Measurements from ENCODE around the gene STMND1.

DNA sequence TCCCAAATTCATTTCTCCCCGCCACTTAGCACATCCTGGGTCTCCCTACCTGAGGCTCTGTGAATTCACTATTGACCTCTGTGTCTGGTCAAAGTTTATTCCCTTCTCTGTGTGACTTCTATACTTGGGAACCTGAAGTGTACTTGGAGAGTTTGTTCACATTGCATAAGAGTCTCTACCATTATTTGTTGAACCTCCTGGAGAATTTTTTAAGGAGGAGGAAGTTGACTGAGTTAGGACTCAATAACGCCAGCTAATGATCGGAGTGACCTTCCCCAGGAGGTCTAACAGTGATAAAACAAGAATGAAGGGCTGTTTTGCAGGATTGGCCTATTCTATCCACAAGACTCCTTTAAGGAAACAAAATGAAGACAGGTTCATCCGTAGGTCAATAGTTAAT lies 23.6 kb downstream of the STMND1 start:
- TF ChIP-seq, protein P1, sequence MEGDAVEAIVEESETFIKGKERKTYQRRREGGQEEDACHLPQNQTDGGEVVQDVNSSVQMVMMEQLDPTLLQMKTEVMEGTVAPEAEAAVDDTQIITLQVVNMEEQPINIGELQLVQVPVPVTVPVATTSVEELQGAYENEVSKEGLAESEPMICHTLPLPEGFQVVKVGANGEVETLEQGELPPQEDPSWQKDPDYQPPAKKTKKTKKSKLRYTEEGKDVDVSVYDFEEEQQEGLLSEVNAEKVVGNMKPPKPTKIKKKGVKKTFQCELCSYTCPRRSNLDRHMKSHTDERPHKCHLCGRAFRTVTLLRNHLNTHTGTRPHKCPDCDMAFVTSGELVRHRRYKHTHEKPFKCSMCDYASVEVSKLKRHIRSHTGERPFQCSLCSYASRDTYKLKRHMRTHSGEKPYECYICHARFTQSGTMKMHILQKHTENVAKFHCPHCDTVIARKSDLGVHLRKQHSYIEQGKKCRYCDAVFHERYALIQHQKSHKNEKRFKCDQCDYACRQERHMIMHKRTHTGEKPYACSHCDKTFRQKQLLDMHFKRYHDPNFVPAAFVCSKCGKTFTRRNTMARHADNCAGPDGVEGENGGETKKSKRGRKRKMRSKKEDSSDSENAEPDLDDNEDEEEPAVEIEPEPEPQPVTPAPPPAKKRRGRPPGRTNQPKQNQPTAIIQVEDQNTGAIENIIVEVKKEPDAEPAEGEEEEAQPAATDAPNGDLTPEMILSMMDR (IDR thresholded peaks at IDR 0.05), result no peak
- TF ChIP-seq, protein P2, sequence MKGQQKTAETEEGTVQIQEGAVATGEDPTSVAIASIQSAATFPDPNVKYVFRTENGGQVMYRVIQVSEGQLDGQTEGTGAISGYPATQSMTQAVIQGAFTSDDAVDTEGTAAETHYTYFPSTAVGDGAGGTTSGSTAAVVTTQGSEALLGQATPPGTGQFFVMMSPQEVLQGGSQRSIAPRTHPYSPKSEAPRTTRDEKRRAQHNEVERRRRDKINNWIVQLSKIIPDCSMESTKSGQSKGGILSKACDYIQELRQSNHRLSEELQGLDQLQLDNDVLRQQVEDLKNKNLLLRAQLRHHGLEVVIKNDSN (CRISPR knock-in tag; IDR thresholded peaks at IDR 0.05), result no peak
- TF ChIP-seq ZNF396 (CRISPR knock-in tag; IDR thresholded peaks at IDR 0.05; ENCODE audit: borderline replicate concordance) (no peak), JAZF1 (CRISPR knock-in tag; IDR thresholded peaks at IDR 0.05) (no peak), NFYB (CRISPR knock-in tag; conservative IDR thresholded peaks at IDR 0.05; ENCODE audit: low read depth) (no peak), ATF1 (CRISPR knock-in tag; IDR thresholded peaks at IDR 0.05) (no peak), ZNF121 (CRISPR knock-in tag; IDR thresholded peaks at IDR 0.05) (no peak)
- TF ChIP-seq, protein P3, sequence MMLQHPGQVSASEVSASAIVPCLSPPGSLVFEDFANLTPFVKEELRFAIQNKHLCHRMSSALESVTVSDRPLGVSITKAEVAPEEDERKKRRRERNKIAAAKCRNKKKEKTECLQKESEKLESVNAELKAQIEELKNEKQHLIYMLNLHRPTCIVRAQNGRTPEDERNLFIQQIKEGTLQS (CRISPR knock-in tag; conservative IDR thresholded peaks at IDR 0.05), result no peak
- TF ChIP-seq, protein P4, sequence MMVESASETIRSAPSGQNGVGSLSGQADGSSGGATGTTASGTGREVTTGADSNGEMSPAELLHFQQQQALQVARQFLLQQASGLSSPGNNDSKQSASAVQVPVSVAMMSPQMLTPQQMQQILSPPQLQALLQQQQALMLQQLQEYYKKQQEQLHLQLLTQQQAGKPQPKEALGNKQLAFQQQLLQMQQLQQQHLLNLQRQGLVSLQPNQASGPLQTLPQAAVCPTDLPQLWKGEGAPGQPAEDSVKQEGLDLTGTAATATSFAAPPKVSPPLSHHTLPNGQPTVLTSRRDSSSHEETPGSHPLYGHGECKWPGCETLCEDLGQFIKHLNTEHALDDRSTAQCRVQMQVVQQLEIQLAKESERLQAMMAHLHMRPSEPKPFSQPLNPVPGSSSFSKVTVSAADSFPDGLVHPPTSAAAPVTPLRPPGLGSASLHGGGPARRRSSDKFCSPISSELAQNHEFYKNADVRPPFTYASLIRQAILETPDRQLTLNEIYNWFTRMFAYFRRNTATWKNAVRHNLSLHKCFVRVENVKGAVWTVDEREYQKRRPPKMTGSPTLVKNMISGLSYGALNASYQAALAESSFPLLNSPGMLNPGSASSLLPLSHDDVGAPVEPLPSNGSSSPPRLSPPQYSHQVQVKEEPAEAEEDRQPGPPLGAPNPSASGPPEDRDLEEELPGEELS (CRISPR knock-in tag; IDR thresholded peaks at IDR 0.05), result no peak
- TF ChIP-seq, protein P5, sequence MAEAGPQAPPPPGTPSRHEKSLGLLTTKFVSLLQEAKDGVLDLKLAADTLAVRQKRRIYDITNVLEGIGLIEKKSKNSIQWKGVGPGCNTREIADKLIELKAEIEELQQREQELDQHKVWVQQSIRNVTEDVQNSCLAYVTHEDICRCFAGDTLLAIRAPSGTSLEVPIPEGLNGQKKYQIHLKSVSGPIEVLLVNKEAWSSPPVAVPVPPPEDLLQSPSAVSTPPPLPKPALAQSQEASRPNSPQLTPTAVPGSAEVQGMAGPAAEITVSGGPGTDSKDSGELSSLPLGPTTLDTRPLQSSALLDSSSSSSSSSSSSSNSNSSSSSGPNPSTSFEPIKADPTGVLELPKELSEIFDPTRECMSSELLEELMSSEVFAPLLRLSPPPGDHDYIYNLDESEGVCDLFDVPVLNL (CRISPR knock-in tag; IDR thresholded peaks at IDR 0.05; ENCODE audit: borderline replicate concordance, low read depth), result no peak
- TF ChIP-seq, protein P6, sequence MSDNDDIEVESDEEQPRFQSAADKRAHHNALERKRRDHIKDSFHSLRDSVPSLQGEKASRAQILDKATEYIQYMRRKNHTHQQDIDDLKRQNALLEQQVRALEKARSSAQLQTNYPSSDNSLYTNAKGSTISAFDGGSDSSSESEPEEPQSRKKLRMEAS (CRISPR knock-in tag; IDR thresholded peaks at IDR 0.05), result no peak
